K562 (cell line): ENCODE measurements around the gene NLRX1. TPM values are rescaled to one million over a fixed set of nuclear protein-coding genes. Genes with fewer than 3 reads are reported as not detected.
"Not testable (repeated sequence)": the region's sequence is repeated elsewhere in the genome, so short reads cannot be mapped to it uniquely, and the experiment has no call there.

Experiments used
- ATAC-seq: fragments of 200-7000 bp; cut with Tn5 transposase; 3 replicates; pipeline ENCODE4 v1.9.1; 2020; ENCODE audit warnings: moderate library complexity
- BruUV-seq: library from RNA; stranded (reverse); fragments of 400-500 nt; replicated peaks from 2 replicates; lab custom pipeline; 2021; lab: Mats Ljungman, UMichigan
- CTCF ChIA-PET: fragments of 300-600 bp; formaldehyde crosslinking; extraction: SDS; loops from one replicate; lab custom pipeline; 2021; ENCODE audit warnings: low intra/inter-chr PET ratio; lab: Yijun Ruan, JAX
- POLR2A ChIA-PET: fragments of 300-600, 350-650 bp; sonication (Branson Sonifier 250); formaldehyde crosslinking; extraction: SDS; loops from one replicate; lab custom pipeline; 2021; ENCODE audit warnings: antibody characterized with exemption, inconsistent platforms; lab: Yijun Ruan, JAX
- DNase-seq, 4 experiments: peaks; one replicate each; pipeline versions ENCODE4 v3.0.0 to v3.0.0-alpha.2; 2011 to 2018; ENCODE audit warnings: low spot score in 3 of 4, mixed read lengths in 3 of 4; ENCODE audit errors: extremely low read depth in 1 of 4
- FAIRE-seq: peaks from 2 replicates; lab custom pipeline; 2011; peaks lifted over from hg19 to GRCh38; lab: Jason Lieb, UNC
- H2AFZ ChIP-seq: 2 replicates; pipeline ENCODE4 v1.6.0; 2011; ENCODE audit warnings: low read depth, low read length, control low read depth, inconsistent platforms
- H3K27ac ChIP-seq: fragments of 200-600 bp; 3 replicates; pipeline ENCODE4 v1.8.0; 2011; ENCODE audit warnings: low read depth, mild to moderate bottlenecking, control low read depth, inconsistent platforms, low read length, moderate library complexity, mixed read lengths; ENCODE audit errors: extremely low read depth
- H3K27me3 ChIP-seq, 2 experiments: fragments of 300-600 bp in 1 of 2; 2 replicates in 1 of 2; 3 replicates in 1 of 2; pipeline versions ENCODE4 v1.6.0 to v1.8.0; 2011; ENCODE audit warnings: inconsistent platforms in 2 of 2, low read length in 2 of 2, mild to moderate bottlenecking in 1 of 2, mixed read lengths in 1 of 2, moderate library complexity in 1 of 2; ENCODE audit not compliant: control insufficient read depth in 2 of 2, insufficient read depth in 2 of 2
- H3K36me3 ChIP-seq: fragments of 300-600 bp; 3 replicates; pipeline ENCODE4 v1.8.0; 2011; ENCODE audit warnings: mild to moderate bottlenecking, low read length, inconsistent platforms; ENCODE audit not compliant: control insufficient read depth, insufficient read depth
- H3K4me1 ChIP-seq, 2 experiments: fragments of 200-600 bp in 1 of 2; replicated peaks in 1 of 2; 2 replicates in 1 of 2; 3 replicates in 1 of 2; pipeline versions ENCODE4 v1.5.1 to v1.8.0; 2011; ENCODE audit warnings: inconsistent platforms in 2 of 2, low read length in 2 of 2, mild to moderate bottlenecking in 1 of 2, mixed read lengths in 1 of 2, moderate library complexity in 1 of 2; ENCODE audit not compliant: control insufficient read depth in 2 of 2, insufficient read depth in 2 of 2
- H3K4me2 ChIP-seq: 2 replicates; pipeline ENCODE4 v1.6.1; 2011; ENCODE audit warnings: low read length, control low read depth, inconsistent platforms, mixed read lengths; ENCODE audit not compliant: insufficient read depth
- H3K4me3 ChIP-seq: fragments of 200-600 bp; sonication (generic), shearing (Covaris generic); 2 replicates; pipeline ENCODE4 v1.5.1; 2016; ENCODE audit warnings: control low read depth, inconsistent platforms
- H3K79me2 ChIP-seq: fragments of 200-600 bp; 3 replicates; pipeline ENCODE4 v1.8.0; 2011; ENCODE audit warnings: low read length, inconsistent platforms; ENCODE audit not compliant: control insufficient read depth, insufficient read depth
- H3K9ac ChIP-seq, 2 experiments: 2 replicates each; pipeline versions ENCODE4 v1.6.0 to v1.6.1; 2011; ENCODE audit warnings: low read depth in 2 of 2, low read length in 2 of 2, control low read depth in 1 of 2, inconsistent platforms in 1 of 2, mild to moderate bottlenecking in 1 of 2, mixed read lengths in 1 of 2; ENCODE audit not compliant: insufficient read depth in 1 of 2
- H3K9me1 ChIP-seq: one replicate; pipeline ENCODE4 v1.6.0; 2011; ENCODE audit warnings: inconsistent platforms, mild to moderate bottlenecking, low read length, moderate library complexity; ENCODE audit not compliant: control insufficient read depth, insufficient read depth
- H3K9me3 ChIP-seq: replicated peaks from 2 replicates; pipeline ENCODE4 v1.5.1; 2011; ENCODE audit warnings: low read depth, low read length, inconsistent platforms; ENCODE audit not compliant: control insufficient read depth, insufficient read depth
- H4K20me1 ChIP-seq: replicated peaks from 2 replicates; pipeline ENCODE4 v1.6.1; 2011; ENCODE audit warnings: low read length, inconsistent platforms, mixed read lengths; ENCODE audit not compliant: control insufficient read depth, insufficient read depth
- EGR1 ChIP-seq: fragments of 450-650 bp; conservative IDR thresholded peaks from 2 replicates; pipeline ENCODE4 v1.6.1; 2017; ENCODE audit warnings: mild to moderate bottlenecking
- FOXA3 ChIP-seq, 2 experiments: fragments of 450-650 bp in 1 of 2; sonication (generic) in 1 of 2; formaldehyde crosslinking; IDR thresholded peaks in 1 of 2; conservative IDR thresholded peaks in 1 of 2; 2 replicates each; pipeline versions ENCODE4 v1.4.0 to v1.8.0; 2020 to 2022; ENCODE audit warnings: mild to moderate bottlenecking in 2 of 2, missing genetic modification reagents in 1 of 2
- WGBS: fragments of 100-300 bp; shearing (Covaris generic); methylation state at CpG from one replicate; pipeline ENCODE4 v1.1.6; 2016; ENCODE audit warnings: low coverage, mixed read lengths; ENCODE audit not compliant: insufficient coverage; ENCODE audit errors: missing lambda C conversion rate; 5-methylcytosine and 5-hydroxymethylcytosine counted together
- in situ Hi-C: fragments of 300-500 bp; cut with MboI; formaldehyde crosslinking; loops from 4 replicates; pipeline ENCODE4 v1.15.0; 2018; ENCODE audit warnings: inconsistent platforms, mixed read lengths
- intact Hi-C: fragments of 100-400 bp; cut with micrococcal nuclease; formaldehyde crosslinking; loops from 2 replicates; pipeline ENCODE4 v1.14.2; 2022
- polyA plus RNA-seq, 8 experiments: library from polyadenylated mRNA; depleted of rRNA in 4 of 8; stranded (reverse) in 5 of 8; unstranded in 3 of 8; fragments of >200 nt; fragmentation: Nextera tagmentation in 2 of 8; fragmentation: Illumina TruSeq in 1 of 8; extraction: Ambion mirVana in 2 of 8; extraction: Trizol in 1 of 8; gene quantifications; 2 replicates each; pipeline versions ENCODE4 v1.2.1 to v1.2.3, GENCODE V29; 2011 to 2014; ENCODE audit warnings: inconsistent platforms in 1 of 8, missing spikeins in 1 of 8
- total RNA-seq, 7 experiments: library from RNA; depleted of rRNA in 6 of 7; stranded (reverse); fragments of >200 nt in 6 of 7; fragmentation: Illumina TruSeq in 2 of 7; extraction: Trizol in 2 of 7; gene quantifications; 2 replicates each; pipeline versions ENCODE4 v1.2.1 to v1.2.3, GENCODE V29; 2011 to 2021; ENCODE audit warnings: low replicate concordance in 1 of 7

NLRX1 gene
- total and polyA plus RNA-seq, 9 of the 15 experiments (the other 6 are each of a cell fraction or from before 2014, with no cell fraction given): 0.04 to 2.3 (median 0.69) TPM

- in situ Hi-C loops (no loop called here), intact Hi-C loops (no loop called here)
- TF ChIP-seq EGR1 (peak; percentile 37), FOXA3 (CRISPR knock-in tag; conservative IDR thresholded peaks at IDR 0.05 in 1 of 2, IDR thresholded peaks at IDR 0.05 in 1 of 2) (no peak)
- Histone ChIP-seq H3K27me3 (peaks cover 2 to 15% of the 10 kb centered on the region in 2 experiments; a peak in 3 of 5 replicates), H3K9ac (no peak overlapping the region), H4K20me1 (no peaks in the 10 kb centered on the region), H3K36me3 (no peaks in the 10 kb centered on the region), H3K9me1 (no peaks in the 10 kb centered on the region), H3K9me3 (no peaks in the 10 kb centered on the region), H3K4me1 (peaks cover 6 to 18% of the 10 kb centered on the region in 2 experiments; a peak in 4 of 5 replicates), H3K4me2 (no peak overlapping the region), H2AFZ (no peak overlapping the region), H3K79me2 (no peaks in the 10 kb centered on the region), H3K4me3 (no peak overlapping the region), H3K27ac (no peak overlapping the region)
- WGBS: 28% methylated on average over 8 of the region's 8 CpGs
- FAIRE-seq: no peak
- no peak for ATAC-seq
- ChIA-PET CTCF (no interaction called here), POLR2A (interaction anchor here (0.6 to 0.8 kb wide), 4 partner anchors 10 to 34 kb away, joined by 3 to 5 read pairs (median 4); no protein-coding TSS in a partner anchor)
- no peak for DNase-seq
- no TSS peak for BruUV-seq
Observed at GRCh38 chr11:119166368-119167076, 2.0 kb upstream of the NLRX1 start.

GRCh38 chr11:119167077-119167458 is 1.5 kb upstream of the NLRX1 start:
- H3K9me1 ChIP-seq, H4K20me1 ChIP-seq, DNase-seq, ATAC-seq, H3K27me3 ChIP-seq, H3K27ac ChIP-seq, in situ Hi-C loops, H3K36me3 ChIP-seq, intact Hi-C loops, H3K79me2 ChIP-seq, BruUV-seq, H3K4me3 ChIP-seq, H3K9me3 ChIP-seq, H2AFZ ChIP-seq, H3K9ac ChIP-seq, FAIRE-seq, H3K4me2 ChIP-seq, CTCF ChIA-PET: not testable (repeated sequence)
- H3K4me1 ChIP-seq: peaks cover 10 to 19% of the 10 kb centered on the region in 2 experiments; a peak in 4 of 5 replicates
- POLR2A ChIA-PET: interaction anchor here (0.6 to 0.8 kb wide), 4 partner anchors 9 to 33 kb away, joined by 3 to 5 read pairs (median 4); no protein-coding TSS in a partner anchor
- 59% methylated on average over 9 of the region's 10 CpGs for WGBS
